HG02678 (cell line): Measurements from ENCODE around the gene PRKCB.

Source experiments
- ATAC-seq: cut with Tn5 transposase; IDR thresholded peaks from one replicate; pipeline ENCODE4 v1.9.1; 2021; ENCODE audit warnings: mild to moderate bottlenecking, moderate library complexity; ENCODE audit not compliant: unreplicated experiment

The PRKCB gene

GRCh38 chr16:23835390-23836077 is at the start of gene PRKCB:
Gene PRKCB, plus strand, starts transcription at chr16:23835983.
- peak; percentile 83 for ATAC-seq

GRCh38 chr16:23786964-23787561 is 48.7 kb upstream of the PRKCB start:
- ATAC-seq: no peak

DNA sequence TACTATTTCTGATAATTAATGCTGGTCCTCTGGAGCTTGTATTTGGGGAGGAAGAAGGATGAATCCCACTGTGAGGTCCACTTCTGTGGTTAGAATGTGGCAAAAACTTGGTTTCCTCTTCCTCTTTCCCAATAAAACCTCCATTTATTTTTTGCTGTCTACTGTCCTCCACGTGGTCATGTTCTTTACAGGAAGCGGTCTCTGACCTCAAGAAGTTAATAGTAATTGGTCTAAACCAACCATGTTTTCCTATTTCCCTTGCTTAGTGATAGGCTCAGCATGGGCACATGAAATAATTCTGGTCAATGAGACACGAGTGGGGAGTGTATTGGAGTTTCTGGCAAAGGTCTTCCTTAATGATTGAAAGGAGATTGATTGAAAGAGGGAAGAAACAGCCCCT is 47.1 kb upstream of the PRKCB start:
- no peak for ATAC-seq

DNA sequence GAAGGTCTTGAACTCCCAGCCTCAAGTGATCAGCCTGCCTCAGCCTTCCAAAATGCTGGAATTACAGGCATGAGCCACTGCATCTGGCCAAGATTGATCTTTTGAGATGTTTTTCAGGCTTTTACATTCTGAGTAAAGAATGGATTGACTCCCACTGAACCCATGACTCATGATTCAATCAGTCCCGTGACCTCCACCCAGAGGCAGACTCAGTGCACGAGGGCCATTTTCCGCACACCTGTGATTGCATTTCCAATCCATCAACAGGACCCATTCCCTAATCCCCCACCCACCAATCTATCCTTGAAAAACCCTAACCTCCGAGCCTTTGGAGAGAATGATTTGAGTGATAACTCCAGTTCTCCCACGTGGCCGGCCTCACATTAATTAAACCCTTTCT is 40.4 kb upstream of the PRKCB start:
- no peak for ATAC-seq

DNA sequence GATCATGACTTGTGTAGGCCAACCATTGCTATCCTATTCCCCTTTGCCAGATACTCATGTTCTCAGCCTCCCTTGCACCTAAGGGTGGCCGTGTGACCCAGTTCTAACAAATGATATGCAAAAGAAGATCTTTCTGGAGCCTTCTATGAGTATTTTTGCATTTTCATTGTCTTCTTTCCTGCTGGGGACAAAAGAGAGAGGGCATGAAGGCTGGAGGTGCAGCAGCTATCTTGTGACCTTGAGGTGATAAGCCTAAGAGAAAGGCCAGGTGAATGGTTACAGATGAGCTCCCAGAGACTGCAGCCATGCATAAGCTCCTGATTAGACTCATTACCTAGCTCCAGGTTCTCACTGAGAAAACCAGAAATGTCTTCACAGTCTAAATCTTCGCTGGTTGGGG is 38.8 kb upstream of the PRKCB start:
- no peak for ATAC-seq

- ATAC-seq: no peak
Measured at GRCh38 chr16:23801378-23801777, 34.4 kb upstream of the PRKCB start.

GRCh38 chr16:23802776-23803175 is 33.0 kb upstream of the PRKCB start:
- no peak for ATAC-seq

DNA sequence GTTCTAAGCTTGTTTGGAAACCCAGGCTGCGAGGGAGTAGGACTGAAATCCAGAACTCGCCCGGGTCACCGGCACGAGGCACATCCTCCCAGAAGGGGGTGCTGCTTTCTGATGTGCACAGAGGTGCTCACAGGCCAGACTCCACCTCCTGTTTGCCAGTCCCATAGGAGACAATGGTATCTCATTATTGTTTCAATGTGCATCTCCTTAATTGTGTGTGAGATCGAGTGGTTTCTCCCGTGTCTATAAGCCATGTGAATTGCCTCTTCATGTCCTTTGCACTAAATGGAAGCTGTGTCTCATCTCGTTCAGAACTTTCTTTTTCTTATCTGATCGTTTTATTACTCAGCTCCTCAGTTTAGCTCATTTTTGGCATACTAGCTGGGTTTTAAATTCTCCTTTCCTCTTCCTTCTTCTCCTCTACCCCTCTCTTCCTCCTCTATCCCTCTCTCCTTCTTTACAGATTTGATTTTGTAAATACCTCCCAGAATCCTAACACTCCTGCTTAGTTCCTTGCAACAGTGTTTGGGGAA is 32.1 kb upstream of the PRKCB start:
- peak; percentile 50 for ATAC-seq

DNA sequence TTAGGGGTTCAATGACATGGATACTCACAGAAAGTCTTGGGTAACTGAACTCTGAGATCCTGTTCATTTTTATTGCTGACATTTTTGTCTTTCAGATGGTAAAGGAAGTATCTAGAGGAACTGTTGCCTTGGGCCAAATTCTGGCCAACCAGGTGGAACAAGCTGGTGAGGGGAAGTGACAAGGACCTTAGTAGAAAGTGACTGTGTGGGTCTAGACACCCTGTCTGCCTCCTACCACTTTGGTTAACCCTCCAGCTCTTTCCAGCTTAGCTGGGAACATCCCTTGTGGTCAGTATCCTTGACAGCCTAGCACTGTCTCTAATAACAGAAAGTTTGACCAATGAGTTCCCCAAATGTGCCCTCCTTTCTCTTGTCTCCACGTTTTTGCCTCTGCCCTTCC is 28.8 kb upstream of the PRKCB start:
- no peak for ATAC-seq

DNA sequence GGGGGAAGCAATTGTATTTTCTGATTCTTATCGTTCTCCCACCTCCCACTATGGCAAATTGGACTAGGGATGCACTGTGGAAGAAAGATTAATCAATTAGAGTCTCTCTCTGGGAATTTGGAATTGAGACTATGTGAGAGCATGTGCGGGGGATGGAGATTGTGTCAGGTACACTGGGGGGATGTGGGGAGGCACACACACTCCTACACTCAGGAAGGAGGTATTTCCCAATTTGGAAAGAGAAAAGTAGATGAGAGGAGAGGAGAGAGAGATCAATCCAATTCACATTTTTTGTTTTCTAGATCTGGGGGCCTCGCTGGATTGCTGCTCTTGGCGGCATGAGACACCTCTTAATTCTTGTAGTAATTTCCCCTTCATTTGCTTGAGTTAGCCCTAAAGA is 14.3 kb upstream of the PRKCB start:
- ATAC-seq: no peak

DNA sequence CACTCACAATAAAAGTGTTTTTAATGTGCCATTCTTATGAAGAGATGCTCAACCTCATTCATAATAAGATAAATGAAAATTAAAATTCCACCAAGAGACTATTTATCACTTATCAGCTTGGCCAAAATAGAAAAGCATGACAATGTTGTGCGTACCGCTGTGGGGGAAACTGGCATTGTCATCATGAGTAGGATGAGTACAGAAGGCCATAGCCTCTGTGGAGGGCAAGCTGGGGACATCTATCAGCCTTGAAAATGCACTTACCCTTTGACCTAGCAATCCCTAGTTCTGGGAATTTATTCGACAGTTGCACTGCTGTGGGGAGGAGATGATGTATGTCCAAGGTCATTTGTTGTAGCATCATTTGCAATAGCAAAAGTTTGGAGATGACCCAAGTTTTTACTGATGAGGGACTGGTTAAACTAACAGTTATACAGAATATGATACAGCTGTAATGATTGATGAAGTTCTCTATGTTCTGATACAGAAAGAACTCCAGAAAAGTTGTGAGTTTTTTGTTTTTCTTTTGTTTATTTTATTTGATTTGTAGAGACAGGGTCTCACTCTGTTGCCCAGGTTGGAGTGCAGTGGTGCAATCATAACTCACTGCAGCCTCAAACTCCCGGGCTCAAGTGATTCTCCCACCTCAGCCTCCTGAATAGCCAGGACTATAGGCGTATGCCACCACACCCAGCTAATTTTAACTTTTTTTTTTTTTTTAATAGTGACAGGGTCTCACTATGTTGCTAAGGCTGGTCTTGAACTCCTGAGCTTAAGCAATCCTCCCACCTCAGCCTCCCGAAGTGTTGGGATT is 13.7 kb upstream of the PRKCB start:
- no peak for ATAC-seq

- ATAC-seq: no peak
Measured at GRCh38 chr16:23823475-23824384, 12.1 kb upstream of the PRKCB start.

DNA sequence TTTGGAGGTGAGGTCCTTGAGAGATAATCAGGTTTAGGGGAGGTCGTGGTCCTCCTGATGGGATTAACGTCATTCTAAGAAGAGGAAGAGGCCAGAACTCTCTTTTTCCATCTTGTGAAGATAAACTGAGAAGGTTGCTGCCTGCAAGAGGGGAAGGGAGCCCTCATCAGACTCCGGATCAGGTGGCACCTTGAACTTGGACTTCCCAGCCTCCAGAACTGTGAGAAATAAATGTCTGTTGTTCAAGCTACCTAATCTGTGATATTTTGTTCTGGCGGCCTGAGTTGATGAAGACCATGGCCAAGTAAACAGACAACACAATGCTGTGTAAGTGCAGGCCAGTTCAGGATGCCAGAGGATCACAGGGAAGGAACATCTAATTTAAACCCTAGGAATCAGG is 10.9 kb upstream of the PRKCB start:
- no peak for ATAC-seq

GRCh38 chr16:23826528-23827045 is 9.2 kb upstream of the PRKCB start:
- no peak for ATAC-seq

- ATAC-seq: no peak
Measured at GRCh38 chr16:23827057-23827456, 8.7 kb upstream of the PRKCB start.

DNA sequence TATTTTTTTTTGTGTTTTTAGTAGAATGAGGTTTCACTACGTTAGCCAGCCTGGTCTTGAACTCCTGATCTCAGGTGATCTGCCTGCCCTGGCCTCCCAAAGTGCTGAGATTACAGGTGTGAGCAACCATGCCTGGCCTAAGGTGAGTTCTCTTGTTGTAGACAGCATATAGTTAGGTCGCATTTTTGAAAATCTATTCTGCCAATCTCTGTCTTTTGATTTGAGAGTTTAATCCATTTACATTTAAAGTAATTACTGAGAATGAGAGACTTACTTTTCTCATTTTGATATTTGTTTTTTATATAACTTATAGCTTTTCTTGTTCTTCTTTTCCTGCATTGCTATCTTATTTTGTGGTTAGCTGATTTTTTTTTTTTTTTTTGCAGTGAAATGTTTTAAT is 6.3 kb upstream of the PRKCB start:
- no peak for ATAC-seq

DNA sequence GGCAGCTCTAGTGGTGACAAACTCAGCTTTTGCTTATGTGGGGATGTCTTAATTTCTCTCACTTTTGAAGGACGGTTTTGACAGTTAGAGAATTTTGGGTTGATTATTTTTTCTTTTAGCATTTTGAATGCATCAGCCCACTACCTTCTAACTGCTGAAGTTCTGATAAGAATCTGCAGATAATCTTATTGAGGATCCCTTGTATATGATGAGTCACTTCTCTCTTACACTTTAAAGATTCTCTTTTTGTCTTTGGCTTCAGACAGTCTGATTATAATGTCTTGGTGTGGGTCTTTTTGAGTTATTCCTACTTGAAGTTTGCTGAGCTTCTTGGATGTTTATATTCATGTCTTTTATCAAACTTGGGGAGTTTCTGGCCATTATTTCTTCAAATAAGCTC is 5.5 kb upstream of the PRKCB start:
- no peak for ATAC-seq

- no peak for ATAC-seq
Measured at GRCh38 chr16:23832882-23833281, 2.9 kb upstream of the PRKCB start.

DNA sequence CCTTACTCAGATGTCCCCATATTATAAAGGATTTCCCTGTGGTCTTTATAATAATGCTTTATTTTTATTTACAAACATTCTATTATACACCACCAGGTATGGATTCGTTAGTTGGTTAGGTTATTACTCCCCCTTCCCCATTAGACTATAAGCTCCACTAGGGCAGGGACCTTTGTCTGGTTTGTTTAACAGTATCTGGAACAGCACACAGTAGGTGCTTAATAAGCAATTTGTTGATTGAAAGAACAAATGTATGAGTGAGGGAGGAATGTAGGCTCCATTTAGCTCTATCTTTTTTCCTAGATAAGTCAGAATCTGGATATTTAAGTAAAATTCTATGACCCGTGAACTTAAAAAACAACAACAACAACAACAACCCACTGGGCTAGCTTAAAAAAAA is 2.3 kb upstream of the PRKCB start:
- ATAC-seq: no peak

DNA sequence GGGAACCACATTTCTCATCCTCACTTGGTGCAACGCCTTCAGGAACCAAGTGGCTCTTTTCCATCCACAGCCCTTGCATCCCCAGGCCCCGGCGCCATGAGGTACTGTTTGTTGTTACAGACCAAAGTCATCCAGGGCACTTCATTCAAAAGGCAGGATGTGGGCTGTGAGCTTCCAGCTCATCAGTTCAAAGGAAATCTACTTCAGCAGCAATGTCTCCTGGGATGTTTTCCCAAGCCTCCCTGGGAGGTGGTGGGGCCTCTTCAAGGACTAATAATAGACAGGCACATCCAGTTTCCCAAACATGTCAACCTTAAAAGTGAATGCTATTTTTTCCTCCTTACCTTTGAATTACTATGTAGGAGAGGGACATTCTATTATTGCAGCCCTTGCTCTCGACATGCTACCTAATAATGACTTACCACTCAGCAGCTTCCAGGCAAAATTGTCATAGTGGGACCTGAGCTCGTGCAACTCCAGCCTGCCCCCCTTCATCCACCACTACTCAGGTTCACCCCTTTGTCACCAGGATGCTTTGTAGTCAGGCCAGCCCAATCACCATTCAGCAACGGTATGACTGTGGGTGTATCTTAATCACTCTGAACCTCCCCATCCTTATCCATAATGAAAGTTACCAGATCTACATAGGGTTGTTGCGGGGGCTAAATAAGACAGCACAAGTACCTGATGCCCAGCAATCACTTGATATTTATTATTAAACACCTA is 1.7 kb upstream of the PRKCB start:
- no peak for ATAC-seq
